Measurements from ENCODE around the gene TPSB2. TPM values are rescaled to one million over a fixed set of nuclear protein-coding genes. Genes with fewer than 3 reads are reported as not detected.
"Not testable (repeated sequence)": the region's sequence is repeated elsewhere in the genome, so short reads cannot be mapped to it uniquely, and the experiment has no call there.

The TPSB2 gene
- total RNA-seq, 1 donor from 2014 or later = not detected

DNA sequence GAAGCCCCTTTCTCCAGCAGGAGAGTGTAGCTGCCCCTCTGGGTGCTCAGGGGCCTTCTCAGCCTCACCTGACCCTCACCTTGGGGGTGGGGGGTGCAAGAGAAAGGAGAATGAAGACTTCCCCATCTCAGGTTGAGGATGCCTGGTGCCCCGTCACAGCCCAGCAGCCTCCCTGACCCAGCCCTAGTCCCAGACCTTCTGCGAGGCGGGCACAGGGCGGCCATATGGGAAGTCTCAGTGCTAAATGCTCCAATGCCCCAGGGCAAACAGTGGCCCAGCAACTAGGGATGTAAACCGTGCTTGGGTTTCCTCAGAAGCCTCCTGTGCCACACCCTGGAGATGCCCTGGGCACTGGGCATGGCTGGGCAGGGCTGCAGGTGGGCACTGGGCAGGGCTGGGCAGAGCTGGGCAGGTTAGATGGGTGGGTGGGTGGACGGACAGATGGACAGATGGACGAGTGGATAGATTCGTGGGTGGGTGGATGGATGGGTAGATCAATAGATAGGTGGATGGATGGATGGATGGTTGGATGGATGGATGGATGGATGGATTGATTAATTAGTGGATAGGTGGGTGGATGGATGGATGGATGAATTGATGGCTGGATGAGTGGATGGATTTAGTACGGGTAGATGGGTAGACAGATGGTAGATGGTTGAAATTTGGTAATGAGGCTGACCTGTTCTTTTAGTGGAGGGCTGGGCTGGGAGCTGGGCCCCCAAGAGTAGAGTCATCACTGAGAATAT is 42.6 kb upstream of the TPSB2 start:
- H3K36me3 ChIP-seq (ENCODE audit: insufficient read depth, low read length) = no peaks in the 10 kb centered on the region
- TF ChIP-seq, protein P1, sequence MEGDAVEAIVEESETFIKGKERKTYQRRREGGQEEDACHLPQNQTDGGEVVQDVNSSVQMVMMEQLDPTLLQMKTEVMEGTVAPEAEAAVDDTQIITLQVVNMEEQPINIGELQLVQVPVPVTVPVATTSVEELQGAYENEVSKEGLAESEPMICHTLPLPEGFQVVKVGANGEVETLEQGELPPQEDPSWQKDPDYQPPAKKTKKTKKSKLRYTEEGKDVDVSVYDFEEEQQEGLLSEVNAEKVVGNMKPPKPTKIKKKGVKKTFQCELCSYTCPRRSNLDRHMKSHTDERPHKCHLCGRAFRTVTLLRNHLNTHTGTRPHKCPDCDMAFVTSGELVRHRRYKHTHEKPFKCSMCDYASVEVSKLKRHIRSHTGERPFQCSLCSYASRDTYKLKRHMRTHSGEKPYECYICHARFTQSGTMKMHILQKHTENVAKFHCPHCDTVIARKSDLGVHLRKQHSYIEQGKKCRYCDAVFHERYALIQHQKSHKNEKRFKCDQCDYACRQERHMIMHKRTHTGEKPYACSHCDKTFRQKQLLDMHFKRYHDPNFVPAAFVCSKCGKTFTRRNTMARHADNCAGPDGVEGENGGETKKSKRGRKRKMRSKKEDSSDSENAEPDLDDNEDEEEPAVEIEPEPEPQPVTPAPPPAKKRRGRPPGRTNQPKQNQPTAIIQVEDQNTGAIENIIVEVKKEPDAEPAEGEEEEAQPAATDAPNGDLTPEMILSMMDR (IDR thresholded peaks at IDR 0.05; ENCODE audit: insufficient read depth, low read depth, low read length) = no peak
- no peak for TF ChIP-seq EZH2 (IDR thresholded peaks at IDR 0.05; ENCODE audit: insufficient read depth, low read length)
- peaks cover 32% of the 10 kb centered on the region for H3K27me3 Mint-ChIP-seq (ENCODE audit: low read depth, unreplicated experiment)
- peaks cover 3% of the 10 kb centered on the region for H3K36me3 Mint-ChIP-seq (ENCODE audit: low read depth, unreplicated experiment)
- no peak for DNase-seq (ENCODE audit: low read depth)
- no peak overlapping the region for H3K4me3 Mint-ChIP-seq (ENCODE audit: unreplicated experiment)
- H3K27ac Mint-ChIP-seq (ENCODE audit: unreplicated experiment) = no peak overlapping the region
- H3K27ac ChIP-seq (ENCODE audit: low read depth, low read length) = no peak overlapping the region
- peaks cover 1% of the 10 kb centered on the region for H3K9me3 Mint-ChIP-seq (ENCODE audit: unreplicated experiment)
- H3K4me1 Mint-ChIP-seq (ENCODE audit: low read depth, unreplicated experiment) = no peaks in the 10 kb centered on the region
- H3K9me3 ChIP-seq (ENCODE audit: insufficient read depth, low read depth, low read length) = no peaks in the 10 kb centered on the region
- H3K4me3 ChIP-seq (ENCODE audit: insufficient read depth, low read depth, low read length) = no peak overlapping the region
- H3K4me1 ChIP-seq (ENCODE audit: insufficient read depth, low read length) = no peaks in the 10 kb centered on the region
- H3K79me2 ChIP-seq (ENCODE audit: insufficient read depth, low read length) = no peaks in the 10 kb centered on the region
- no peak overlapping the region for H2AFZ ChIP-seq (ENCODE audit: low read depth, low read length)
- H3K27me3 ChIP-seq (ENCODE audit: insufficient read depth, low read length) = peaks cover 7% of the 10 kb centered on the region
- H4K20me1 ChIP-seq (ENCODE audit: insufficient read depth, low read length) = no peaks in the 10 kb centered on the region
- H3K9ac ChIP-seq (ENCODE audit: low read length) = no peak overlapping the region
- H3K4me2 ChIP-seq (ENCODE audit: low read length) = no peak overlapping the region
- FAIRE-seq = no peak

DNA sequence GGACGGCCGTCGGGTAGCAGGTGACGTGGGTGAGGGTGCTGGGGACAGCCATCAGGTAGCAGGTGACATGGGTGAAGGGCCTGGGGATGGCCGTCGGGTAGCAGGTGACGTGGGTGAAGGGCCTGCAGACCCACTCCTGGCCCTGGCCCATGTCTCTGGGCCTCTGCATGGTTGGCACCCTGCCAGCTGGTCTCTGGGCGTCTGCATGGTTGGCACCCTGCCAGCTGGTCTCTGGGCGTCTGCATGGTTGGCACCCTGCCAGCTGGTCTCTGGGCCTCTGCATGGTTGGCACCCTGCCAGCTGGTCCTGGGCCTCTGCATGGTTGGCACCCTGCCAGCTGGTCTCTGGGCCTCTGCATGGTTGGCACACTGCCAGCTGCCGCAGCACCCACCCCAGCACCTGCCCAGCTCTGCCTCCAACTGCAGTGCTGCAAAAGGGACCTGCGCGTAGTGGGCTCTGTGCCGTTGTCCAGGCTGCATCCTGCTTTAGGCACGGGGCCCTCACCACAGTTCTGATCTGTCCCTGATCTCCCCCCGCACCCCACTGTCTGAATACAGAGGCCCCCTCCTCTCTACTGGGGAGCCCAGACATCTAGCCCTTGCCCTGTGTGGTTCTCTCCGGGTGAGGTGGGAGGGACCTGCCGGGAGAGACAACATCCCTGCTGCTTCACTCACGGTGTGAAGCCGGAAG is 41.9 kb upstream of the TPSB2 start:
- H3K9me3 Mint-ChIP-seq (ENCODE audit: unreplicated experiment); H3K4me3 ChIP-seq (ENCODE audit: insufficient read depth, low read depth, low read length); H3K27me3 ChIP-seq (ENCODE audit: insufficient read depth, low read length); H3K4me3 Mint-ChIP-seq (ENCODE audit: unreplicated experiment); H3K9ac ChIP-seq (ENCODE audit: low read length); H3K36me3 Mint-ChIP-seq (ENCODE audit: low read depth, unreplicated experiment); H3K4me1 ChIP-seq (ENCODE audit: insufficient read depth, low read length); H3K27ac ChIP-seq (ENCODE audit: low read depth, low read length); H3K27ac Mint-ChIP-seq (ENCODE audit: unreplicated experiment); H3K4me2 ChIP-seq (ENCODE audit: low read length); DNase-seq (ENCODE audit: low read depth); FAIRE-seq; H2AFZ ChIP-seq (ENCODE audit: low read depth, low read length); H3K9me3 ChIP-seq (ENCODE audit: insufficient read depth, low read depth, low read length); H3K36me3 ChIP-seq (ENCODE audit: insufficient read depth, low read length); H3K4me1 Mint-ChIP-seq (ENCODE audit: low read depth, unreplicated experiment); H4K20me1 ChIP-seq (ENCODE audit: insufficient read depth, low read length); H3K79me2 ChIP-seq (ENCODE audit: insufficient read depth, low read length): not testable (repeated sequence)
- H3K27me3 Mint-ChIP-seq (ENCODE audit: low read depth, unreplicated experiment) = peaks cover 29% of the 10 kb centered on the region

DNA sequence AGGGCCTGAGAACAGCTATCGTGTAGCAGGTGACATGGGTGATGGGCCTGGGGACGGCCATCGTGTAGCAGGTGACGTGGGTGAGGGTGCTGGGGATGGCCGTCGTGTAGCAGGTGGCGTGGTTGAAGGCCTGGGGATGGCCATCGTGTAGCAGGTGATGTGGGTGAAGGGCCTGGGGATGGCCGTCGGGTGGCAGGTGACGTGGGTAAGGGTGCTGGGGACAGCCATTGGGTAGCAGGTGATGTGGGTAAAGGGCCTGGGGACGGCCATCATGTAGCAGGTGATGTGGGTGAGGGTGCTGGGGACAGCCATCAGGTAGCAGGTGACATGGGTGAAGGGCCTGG is 41.4 kb upstream of the TPSB2 start:
- Histone ChIP-seq H3K4me2 (ENCODE audit: low read length) (no peak overlapping the region), H3K4me3 (ENCODE audit: insufficient read depth, low read depth, low read length) (no peak overlapping the region), H3K4me1 (ENCODE audit: insufficient read depth, low read length) (no peaks in the 10 kb centered on the region), H3K9ac (ENCODE audit: low read length) (no peak overlapping the region), H3K36me3 (ENCODE audit: insufficient read depth, low read length) (no peaks in the 10 kb centered on the region), H3K27ac (ENCODE audit: low read depth, low read length) (no peak overlapping the region), H3K79me2 (ENCODE audit: insufficient read depth, low read length) (no peaks in the 10 kb centered on the region), H2AFZ (ENCODE audit: low read depth, low read length) (no peak overlapping the region), H4K20me1 (ENCODE audit: insufficient read depth, low read length) (no peaks in the 10 kb centered on the region), H3K27me3 (ENCODE audit: insufficient read depth, low read length) (peaks cover 7% of the 10 kb centered on the region), H3K9me3 (ENCODE audit: insufficient read depth, low read depth, low read length) (no peaks in the 10 kb centered on the region)
- Mint-ChIP-seq H3K27ac (ENCODE audit: unreplicated experiment) (no peak overlapping the region), H3K9me3 (ENCODE audit: unreplicated experiment) (no peaks in the 10 kb centered on the region), H3K27me3 (ENCODE audit: low read depth, unreplicated experiment) (peaks cover 32% of the 10 kb centered on the region), H3K36me3 (ENCODE audit: low read depth, unreplicated experiment) (peaks cover 3% of the 10 kb centered on the region), H3K4me3 (ENCODE audit: unreplicated experiment) (no peak overlapping the region), H3K4me1 (ENCODE audit: low read depth, unreplicated experiment) (no peaks in the 10 kb centered on the region)
- no peak for FAIRE-seq
- TF ChIP-seq, protein P1 (IDR thresholded peaks at IDR 0.05; ENCODE audit: insufficient read depth, low read depth, low read length) = no peak
- TF ChIP-seq EZH2 (IDR thresholded peaks at IDR 0.05; ENCODE audit: insufficient read depth, low read length) = no peak
- no peak for DNase-seq (ENCODE audit: low read depth)

DNA sequence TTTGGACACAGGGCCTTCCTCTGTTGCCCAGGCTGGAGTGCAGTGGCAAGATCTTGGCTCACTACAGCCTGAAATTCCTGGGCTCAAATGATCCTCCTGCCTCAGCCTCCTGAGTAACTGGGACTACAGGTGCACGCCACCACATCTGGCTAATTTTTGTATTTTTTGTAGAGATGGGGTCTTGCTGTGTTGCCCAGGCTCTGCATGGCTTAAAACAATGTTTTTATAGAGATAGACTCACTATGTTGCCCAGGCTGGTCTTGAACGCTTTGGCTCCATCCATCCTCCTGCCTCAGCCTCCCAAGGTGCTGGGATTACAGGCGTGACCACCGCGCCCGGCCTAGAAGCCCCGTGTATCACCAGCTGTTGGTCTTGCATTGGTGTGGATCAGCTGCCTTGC is 39.4 kb upstream of the TPSB2 start:
- H3K79me2 ChIP-seq (ENCODE audit: insufficient read depth, low read length); DNase-seq (ENCODE audit: low read depth); H3K4me1 ChIP-seq (ENCODE audit: insufficient read depth, low read length); H3K9ac ChIP-seq (ENCODE audit: low read length); H3K4me3 ChIP-seq (ENCODE audit: insufficient read depth, low read depth, low read length); H3K9me3 ChIP-seq (ENCODE audit: insufficient read depth, low read depth, low read length); H2AFZ ChIP-seq (ENCODE audit: low read depth, low read length); H3K36me3 ChIP-seq (ENCODE audit: insufficient read depth, low read length); H3K4me1 Mint-ChIP-seq (ENCODE audit: low read depth, unreplicated experiment); H3K36me3 Mint-ChIP-seq (ENCODE audit: low read depth, unreplicated experiment); H3K27ac ChIP-seq (ENCODE audit: low read depth, low read length); H3K4me3 Mint-ChIP-seq (ENCODE audit: unreplicated experiment); H3K9me3 Mint-ChIP-seq (ENCODE audit: unreplicated experiment); H3K27ac Mint-ChIP-seq (ENCODE audit: unreplicated experiment); FAIRE-seq; H3K27me3 ChIP-seq (ENCODE audit: insufficient read depth, low read length); H4K20me1 ChIP-seq (ENCODE audit: insufficient read depth, low read length); H3K4me2 ChIP-seq (ENCODE audit: low read length): not testable (repeated sequence)
- peaks cover 30% of the 10 kb centered on the region for H3K27me3 Mint-ChIP-seq (ENCODE audit: low read depth, unreplicated experiment)

All from astrocyte (in vitro differentiated cells and primary cell).